CD1c-positive myeloid dendritic cell (primary cell): ENCODE measurements around the gene IGF2BP1.
"Not testable (repeated sequence)": the region's sequence is repeated elsewhere in the genome, so short reads cannot be mapped to it uniquely, and the experiment has no call there.

Experiments
- DNase-seq: peaks from one replicate; pipeline ENCODE4 v3.0.0-alpha.2; 2016; ENCODE audit errors: extremely low spot score

Gene IGF2BP1

DNA sequence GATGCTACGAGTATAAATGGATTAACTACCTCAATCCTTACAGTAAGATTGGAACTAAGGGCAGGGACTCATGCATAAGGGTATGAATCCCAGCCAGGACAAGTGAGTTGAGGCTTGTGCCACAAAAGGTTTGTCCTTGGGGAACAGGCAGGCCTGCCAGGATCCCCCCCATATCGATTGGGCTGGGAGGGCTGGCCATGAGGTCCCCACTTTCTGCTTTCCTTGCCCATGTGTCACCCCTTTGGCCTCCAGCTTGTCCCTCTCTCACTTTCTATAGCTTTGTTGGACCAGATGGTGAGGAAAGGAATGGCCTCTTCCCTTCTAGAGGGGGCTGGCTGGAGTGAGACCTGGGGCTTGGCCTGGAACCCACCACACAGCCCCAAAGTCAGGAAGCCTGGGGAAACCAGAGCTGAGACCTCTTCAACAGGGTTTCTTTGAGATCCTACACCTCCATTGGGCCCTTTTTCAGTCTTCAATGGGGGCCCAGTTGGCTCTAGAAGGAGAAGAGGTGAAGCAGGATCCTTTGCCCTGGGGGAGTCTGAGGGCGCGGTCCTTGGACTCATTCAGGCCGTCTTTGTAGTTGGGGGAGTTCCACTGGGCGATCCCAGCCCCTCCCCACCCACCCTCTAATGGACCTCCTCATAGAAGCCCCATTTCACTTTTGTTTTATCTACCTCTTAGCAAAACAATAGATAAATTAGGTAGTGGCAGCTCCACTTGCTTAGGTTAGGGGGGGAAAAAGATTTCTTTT is 57.3 kb downstream of the IGF2BP1 start:
- DNase-seq: no peak

DNA sequence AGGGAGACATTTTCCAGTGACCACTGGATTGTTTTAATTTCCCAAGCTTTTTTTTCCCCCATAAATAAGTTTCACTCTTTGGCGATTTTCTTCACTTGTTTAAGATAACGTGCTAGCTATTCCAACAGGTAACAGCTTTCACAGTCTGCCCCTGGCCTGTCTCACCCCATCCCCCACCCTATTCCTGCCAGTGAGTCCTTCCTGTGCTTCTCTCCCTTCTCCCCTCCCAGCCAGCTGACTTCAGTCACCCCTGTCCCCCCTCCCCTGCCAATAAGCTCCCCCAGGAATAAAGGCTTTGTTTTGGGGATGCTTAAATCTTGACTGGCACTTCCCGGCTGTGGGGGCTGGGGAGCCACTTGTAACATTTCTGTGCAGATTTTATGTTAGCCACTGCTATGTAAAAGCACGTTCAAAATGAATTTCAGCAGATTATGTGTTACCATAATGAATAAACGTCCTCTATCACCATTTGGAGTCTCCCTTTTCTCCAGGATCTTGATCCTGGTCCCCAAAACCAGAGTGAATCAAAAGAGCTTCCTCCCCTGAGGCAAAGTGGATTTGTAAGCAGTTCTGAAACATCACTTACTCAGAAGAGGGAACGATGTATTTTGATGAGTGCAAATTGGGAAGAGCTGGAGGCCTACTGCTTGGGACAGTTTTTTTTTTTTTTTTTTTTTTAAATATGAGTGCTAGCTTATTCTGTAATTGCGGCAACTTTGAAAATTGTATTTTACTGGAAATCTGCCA is 58.2 kb downstream of the IGF2BP1 start:
- DNase-seq: no peak

DNA sequence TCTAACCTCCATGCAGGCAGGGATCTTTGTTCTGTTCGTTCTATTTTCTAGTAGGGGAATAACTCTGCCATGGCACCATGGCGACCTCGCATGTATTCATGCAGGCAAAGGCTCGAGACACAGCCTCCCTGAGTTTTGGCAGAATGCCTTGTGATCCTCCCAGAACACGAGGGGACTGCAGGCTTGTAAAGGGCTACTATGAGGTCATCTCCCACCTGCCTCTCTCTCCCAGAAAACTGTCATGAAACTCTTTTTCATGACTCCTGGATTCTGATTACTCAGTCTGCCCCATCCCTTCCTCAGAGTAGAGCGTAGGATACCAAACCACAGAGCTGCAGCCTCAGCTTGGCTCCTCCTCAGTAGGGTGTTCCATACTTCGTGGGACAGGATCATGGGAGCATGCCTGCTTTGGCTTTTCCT is 64.3 kb downstream of the IGF2BP1 start:
- no peak for DNase-seq

DNA sequence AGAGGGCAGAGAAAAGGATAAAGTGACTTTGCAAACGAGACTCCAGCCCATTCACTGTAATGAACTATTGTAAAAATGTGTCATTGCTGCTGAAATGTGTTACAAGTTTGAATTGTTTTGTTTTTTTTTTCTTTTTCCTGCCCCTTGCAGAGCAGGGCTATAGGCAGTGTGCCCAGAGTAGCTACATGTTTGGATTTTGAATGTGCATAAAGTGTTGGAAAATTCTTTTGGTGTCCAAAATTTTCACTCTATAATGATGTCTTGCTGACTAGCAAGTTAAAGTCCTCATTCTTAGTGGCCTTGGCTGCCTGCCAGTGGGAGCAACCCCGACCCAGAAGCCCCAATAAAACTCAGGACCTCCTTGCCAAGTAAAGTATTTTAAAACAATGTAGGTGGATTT is 66.5 kb downstream of the IGF2BP1 start:
- no peak for DNase-seq

DNA sequence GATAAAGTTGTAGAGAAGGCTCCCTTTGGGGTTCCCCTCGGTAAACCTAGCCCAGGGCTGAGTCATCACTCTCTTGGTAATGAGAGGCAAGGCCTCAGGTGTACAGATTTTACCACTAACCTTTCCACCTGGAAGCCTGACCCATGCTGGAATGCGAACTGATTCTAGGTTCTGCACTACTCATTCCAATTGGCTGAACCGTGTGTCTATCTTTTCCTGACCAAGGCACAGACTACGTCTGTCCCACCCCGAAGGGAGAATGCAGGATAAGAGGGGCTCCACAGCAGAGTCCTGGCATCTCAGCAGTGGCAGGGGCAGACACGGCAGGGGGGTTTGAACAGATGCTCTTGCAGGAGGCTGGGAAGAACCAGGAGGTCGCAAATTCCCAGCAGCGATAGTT is 70.0 kb downstream of the IGF2BP1 start:
- DNase-seq: no peak

DNA sequence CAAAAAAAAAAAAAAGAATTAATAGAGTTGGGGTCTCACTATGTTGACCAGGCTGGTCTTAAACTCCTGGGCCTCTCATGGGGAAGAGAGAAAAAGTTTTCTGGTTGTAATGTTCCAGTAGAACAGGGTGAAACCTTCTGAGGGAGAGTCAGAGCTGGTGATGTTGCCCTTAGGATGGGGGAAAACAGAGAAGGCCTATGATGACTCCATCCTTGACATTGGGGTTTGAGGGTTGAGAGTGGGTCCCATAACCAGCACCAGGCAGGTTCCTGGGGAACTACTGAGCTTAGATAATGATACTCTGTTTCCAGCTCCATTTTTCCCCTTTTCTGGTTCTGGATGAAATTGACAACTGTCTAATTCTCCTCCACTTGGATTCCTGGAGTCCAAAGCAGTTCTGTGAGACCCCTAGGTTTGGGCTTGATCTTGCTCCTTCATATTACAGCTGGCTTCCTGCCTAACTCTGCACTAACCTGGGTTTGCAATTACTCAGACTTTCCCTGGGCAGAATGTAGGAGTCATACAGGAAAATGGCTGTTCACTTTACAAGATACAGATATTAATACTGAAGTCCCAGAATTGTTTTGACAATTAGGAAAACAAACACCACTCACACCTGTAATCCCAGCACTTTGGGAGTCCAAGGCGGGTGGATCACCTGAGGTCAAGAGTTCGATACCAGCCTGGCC is 72.5 kb downstream of the IGF2BP1 start:
- no peak for DNase-seq

DNA sequence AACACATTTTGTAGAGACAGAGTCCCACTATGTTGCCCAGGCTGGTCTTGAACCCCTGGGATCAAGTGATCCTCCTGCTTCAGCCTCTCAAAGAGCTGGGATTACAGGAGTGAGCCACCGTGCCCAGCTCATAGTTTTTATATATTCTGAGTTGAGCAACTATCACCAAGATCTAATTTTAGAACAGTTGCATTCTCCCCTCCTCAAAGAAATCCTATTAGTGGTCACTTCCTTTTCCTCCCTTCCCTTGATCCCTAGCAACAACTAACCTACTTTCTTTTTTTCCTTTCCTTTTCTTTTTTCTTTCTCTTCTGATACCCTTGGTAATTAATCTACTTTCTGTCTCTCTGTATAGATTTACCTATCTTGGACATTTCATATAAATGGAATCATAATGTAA is 73.9 kb downstream of the IGF2BP1 start:
- DNase-seq: no peak

DNA sequence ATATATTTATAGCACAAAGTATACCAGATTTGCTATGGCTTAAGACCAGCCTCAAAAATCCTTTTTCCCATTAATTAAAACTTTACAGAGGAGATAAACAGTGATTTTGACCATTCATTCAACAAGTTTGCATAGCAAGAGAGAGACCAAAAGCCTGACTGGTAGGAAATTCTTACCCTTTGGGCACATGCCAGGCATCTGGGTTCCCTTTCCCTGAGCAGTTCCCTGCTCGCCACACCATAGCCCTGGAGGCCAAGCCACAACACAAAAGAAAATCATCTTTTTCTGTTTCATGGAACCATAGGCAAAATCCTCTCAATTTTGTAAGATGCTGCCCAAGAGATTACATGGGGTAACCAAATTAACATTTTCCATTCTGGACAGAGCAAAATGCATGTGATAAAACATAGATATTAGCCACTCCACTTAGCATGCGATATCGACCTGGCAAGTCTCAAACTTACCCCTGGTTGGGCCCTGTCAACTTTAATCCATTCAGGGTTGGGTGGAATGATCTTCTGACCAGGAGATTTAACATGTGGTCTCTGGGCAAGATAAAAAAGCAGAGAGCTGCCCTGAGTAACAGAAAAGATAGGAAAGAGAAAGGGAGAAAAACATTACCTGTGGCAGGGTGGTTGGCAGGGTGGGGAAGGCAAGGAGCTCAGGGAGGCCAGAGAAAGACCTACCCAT is 77.8 kb downstream of the IGF2BP1 start:
- DNase-seq: no peak

DNA sequence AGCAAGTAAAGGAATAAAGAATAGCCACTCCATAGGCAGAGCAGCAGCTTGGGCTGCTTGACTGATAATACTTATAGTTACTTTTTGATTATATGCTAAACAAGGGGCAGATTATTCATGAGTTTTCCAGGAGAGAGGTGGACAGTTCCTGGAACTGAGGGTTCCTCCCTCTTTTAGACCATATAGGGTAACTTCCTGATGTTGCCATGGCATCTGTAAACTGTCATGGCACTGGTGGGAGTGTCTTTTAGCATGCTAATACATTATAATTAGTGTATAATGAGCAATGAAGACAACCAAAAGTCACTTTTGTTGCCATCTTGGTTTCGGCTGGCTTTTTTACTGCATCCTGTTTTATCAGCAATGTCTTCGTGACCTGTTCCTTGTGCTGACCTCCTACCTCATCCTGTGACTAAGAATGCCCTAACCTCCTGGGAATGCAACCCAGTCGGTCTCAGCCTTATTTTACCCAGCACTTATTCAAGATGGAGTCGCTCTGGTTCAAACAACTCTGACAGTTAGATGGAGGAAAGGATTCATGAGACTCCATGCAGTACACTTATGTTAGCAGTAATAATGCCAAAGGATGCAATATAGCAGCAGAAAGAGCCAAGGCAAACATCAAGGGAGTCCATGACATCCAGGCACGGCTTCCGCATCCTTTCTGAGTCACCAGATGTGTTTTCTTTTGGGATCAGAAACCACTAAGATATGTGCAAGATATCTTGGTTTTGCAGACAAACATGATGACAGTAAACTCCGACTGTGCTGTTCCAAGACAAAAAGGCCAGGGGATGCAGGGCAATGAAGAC is 79.6 kb downstream of the IGF2BP1 start:
- no peak for DNase-seq

DNA sequence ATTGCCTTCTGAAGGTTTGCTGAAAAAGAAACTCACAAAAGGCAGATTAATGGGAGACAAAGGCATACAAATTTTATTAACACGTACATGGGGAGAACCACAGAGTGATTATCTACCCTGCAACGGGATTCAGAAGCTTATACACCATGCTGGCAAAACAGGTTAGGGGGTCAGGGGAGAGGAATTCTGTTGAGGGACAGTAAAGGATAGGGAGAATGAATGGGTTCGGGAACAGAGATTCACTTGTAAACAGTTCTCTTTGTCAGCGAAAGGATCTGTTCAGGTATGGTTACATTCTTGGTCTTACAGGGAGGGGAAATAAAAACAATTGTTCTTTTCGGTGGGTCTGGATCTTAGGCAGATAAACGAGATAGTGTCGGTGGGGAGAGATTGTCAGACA is 81.1 kb downstream of the IGF2BP1 start:
- no peak for DNase-seq

DNA sequence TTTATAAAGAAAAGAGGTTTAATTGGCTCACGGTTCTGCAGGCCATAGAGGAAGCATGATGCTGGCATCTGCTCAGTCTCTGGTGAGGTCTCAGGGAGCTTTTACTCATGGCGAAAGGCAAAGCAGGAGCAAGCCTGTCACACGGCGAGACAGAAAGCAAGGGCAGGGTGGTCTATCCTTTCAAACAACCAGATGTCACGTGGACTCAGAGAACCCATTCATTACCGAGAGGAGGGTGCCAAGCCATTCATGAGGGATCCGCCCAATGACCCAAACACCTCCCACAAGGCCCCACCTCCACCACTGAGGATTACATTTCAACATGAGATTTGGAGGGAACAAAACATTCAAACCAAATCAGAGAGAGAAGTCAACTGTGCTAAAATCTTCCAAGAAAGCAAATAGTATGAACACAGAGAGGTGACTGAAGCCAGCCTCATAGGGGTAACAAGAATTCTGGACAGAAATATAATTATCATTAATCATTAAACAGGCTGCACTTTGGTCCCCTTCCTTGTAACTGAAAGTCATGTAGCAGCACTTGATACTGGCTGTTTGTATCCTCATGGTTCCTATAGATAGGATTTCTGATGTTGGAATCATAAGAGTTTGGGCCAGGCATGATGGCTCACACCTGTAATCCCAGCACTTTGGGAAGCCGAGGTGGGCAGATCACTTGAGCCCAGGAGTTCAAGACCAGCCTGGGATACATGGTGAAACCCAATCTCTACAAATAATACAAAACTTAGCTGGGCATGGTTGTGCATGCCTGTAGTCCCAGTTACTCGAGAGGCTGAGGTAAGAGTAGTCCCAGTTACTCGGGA is 82.9 kb downstream of the IGF2BP1 start:
- no peak for DNase-seq

DNA sequence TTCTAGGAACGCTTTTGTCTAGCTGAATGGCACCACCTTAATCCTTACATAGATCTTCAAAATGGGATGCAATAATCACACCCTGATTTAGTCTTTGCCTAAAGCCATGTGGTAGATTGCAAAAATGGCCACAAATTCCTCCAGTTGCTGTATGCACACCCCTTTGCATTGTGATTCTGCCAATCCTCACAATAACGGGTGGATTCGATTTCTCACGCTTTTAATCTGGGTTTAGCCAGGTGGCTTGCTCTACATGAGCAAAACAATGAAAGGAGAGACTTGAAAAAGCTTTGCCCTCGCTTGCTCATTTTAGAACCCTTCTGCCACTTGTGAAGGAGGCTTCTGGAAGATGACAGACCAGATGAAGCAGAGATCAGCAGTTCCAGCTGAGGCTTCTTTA is 85.0 kb downstream of the IGF2BP1 start:
- DNase-seq: no peak

DNA sequence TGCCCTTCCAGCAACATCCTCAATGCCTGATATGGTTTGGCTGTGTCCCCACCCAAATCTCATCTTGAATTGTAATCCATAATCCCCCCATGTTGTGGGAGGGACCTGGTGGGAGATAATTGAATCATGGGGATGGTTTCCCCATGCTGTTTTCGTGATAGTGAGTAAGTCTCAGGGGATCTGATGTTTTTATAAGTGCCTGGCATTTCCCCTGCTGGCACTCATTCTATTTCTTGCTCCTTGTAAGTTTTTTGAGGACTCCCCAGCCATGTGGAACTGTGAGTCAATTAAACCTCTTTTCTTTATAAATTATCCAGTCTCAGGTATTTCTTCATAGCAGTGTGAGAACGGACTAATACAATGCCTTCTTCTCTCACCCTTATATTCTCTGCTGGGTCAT is 87.9 kb downstream of the IGF2BP1 start:
- not testable (repeated sequence) for DNase-seq

DNA sequence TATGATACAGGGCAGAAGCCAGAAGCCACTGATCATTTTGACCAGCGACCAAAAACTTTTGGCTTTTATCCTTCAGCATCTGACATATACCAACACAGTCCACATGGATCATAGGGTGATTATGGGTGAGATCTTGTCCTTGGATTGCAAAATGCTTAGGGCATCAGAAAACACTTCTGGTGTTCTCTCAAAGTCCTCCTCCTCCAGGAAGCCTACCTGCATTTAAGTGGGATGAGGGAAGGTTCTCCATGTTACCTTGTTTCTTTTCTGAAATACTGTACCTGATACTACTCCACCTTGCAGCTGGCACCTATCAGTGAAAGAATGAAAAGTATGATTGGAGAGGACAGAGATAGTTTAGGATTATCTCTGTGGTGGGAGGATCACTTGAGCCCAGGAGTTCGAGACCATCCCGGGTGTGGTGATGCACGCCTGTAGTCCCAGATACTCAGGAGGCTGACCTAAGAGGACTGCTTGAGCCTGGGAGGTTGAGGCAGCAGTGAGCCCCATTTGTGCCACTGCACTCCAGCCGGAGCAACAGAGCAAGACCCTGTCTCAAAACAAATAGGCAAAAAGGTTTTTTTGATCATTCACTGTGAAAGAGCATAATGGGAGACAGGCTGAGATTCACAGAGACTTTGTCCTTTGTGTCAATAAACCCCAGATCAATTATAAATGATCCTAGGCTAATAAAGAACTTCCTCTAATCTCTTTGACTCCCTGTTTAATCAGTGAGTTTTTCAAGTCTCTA is 88.6 kb downstream of the IGF2BP1 start:
- DNase-seq: no peak

DNA sequence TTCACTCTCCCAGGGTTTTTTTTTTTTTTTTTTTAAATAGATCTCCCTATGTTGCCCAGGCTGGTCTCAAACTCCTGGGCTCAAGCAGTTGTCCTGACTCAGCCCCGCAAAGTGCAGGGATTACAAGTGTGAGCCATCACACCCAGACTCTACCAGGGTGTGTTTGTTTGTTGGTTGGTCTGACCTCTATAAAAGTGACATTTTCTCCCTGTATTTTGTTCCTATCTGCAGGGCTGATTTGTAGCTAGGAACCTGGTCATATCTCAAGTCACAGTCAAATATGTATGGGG is 89.1 kb downstream of the IGF2BP1 start:
- no peak for DNase-seq

DNA sequence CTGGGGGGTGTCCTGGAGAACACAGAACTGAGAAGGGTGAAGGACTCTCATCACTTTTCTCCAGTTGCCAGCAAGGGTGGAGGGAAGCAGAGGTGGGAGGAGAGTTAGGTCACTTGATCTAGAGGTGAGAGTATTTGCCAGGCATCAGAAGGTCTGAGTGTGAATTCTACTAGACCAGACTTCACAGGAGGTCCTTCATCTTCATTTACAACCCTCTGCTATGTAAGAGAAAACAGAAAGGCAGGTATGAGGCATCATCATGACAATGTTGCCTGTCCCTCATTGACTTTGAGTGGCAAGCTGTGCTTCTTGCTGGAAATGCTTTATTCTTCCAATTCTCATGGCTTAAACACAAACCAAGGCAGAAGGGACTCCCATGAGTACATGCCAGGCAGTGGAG is 89.5 kb downstream of the IGF2BP1 start:
- no peak for DNase-seq

DNA sequence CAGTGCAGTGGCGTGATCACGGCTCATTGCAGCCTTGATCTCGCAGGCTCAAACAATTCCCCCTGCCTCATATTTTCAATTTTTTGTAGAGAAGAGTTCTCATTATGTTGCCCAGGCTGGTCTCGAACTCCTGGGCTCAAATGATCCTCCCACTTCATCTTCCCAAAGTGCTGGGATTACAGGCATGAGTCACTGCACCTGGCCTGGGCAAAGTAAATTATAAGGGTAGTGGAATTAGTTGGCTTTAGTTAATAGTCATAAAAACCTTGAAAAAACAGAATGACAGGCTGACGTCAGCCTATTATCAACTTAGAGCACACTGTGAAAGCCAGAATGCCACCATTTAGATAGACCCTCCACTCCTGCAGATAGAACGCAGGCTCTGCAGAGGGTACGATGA is 91.9 kb downstream of the IGF2BP1 start:
- DNase-seq: no peak

DNA sequence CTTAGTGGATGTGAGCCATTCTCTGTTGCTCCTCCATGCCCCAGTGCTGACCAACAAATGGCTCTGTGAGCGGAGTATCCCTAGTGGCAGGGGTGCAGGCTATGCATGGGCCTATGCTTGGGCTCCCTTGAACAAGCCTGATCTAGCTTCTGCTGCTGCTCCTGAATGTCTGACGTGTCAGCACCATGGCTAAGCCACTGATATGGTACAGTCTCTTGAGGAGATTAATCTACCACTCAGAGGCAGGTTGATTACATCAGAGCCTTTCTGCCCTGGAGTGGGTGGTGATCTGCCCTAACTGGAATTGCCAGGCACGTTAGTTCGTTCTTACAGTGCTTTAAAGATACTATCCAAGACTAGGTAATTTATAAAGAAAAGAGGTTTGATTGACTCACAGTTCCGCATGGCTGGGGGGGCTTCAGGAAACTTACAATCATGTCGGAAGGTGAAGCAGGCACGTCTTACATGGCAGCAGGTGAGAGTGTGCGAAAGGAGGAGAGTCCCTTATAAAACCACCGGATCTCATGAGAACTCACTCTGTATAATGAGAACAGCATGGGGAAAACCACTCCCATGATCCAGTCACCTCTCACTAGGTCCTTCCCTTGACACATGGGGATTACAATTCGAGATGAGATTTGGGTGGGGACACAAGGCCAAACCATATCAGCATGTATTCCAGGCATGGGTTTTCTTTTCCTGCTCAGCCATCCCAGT is 93.9 kb downstream of the IGF2BP1 start:
- no peak for DNase-seq

DNA sequence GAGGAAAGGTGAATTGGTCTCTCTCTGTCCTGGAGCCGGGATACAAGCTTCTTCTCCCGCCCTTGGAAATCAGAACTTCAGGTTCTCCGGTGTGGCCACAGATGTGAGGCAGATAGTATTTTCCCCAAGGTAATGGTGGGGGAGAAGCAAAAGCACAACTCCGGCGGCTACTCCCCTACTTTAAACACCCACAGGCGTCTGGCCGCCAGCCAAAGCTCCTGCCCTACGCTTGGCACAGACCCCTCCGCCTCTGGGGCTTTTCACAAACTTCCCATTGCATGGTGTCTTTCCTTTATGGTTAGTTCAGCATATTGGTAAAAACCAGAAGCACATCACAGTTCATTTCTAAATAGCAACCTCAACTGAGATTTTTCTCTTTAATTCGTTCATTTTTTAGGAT is 95.9 kb downstream of the IGF2BP1 start:
- no peak for DNase-seq
